HCT116 (cell line): Measurements from ENCODE around the gene ADGRA1. TPM values are rescaled to one million over a fixed set of nuclear protein-coding genes. Genes with fewer than 3 reads are reported as not detected.

Experiments used
- ATAC-seq: fragments of 200-7000 bp; cut with Tn5 transposase; 2 replicates; pipeline ENCODE4 v1.9.1; 2020; ENCODE audit warnings: mild to moderate bottlenecking, moderate library complexity
- BruUV-seq: library from RNA; stranded (reverse); fragments of 400-500 nt; replicated peaks from 2 replicates; lab custom pipeline; 2021; lab: Mats Ljungman, UMichigan
- CTCF ChIA-PET: fragments of 300-600 bp; sonication (Branson Sonifier 250); formaldehyde crosslinking; loops from one replicate; lab custom pipeline; 2021; ENCODE audit warnings: antibody characterized with exemption; lab: Charles Lee
- POLR2A ChIA-PET: fragments of 300-600, 350-600 bp; sonication (Branson Sonifier 250); formaldehyde crosslinking; loops from one replicate; lab custom pipeline; 2021; ENCODE audit warnings: antibody characterized with exemption; lab: Charles Lee
- RAD21 ChIA-PET, 2 experiments: fragments of 300-600 bp; sonication (Branson Sonifier 250); formaldehyde crosslinking; loops; one replicate each; lab custom pipeline; 2023; ENCODE audit warnings: low total read pairs in 2 of 2; ENCODE audit not compliant: uncharacterized antibody in 2 of 2, unreplicated experiment in 2 of 2, low non-redundant PET in 1 of 2; lab: Charles Lee
- DNase-seq: peaks from one replicate; pipeline ENCODE4 v3.0.0-alpha.2; 2010; ENCODE audit warnings: low read depth, low spot score
- H2AFZ ChIP-seq: fragments of 200-600 bp; shearing (Covaris generic), sonication (generic); 2 replicates; pipeline ENCODE4 v1.6.1; 2017; ENCODE audit warnings: low read depth, mixed run types, mixed read lengths, antibody characterized with exemption, low read length; ENCODE audit not compliant: poor library complexity, severe bottlenecking
- H3K27ac ChIP-seq: 2 replicates; pipeline ENCODE4 v1.5.1; 2012; ENCODE audit warnings: low read depth, low read length
- H3K27me3 ChIP-seq: fragments of 200-600 bp; sonication (generic); 2 replicates; pipeline ENCODE4 v1.6.1; 2016; ENCODE audit warnings: mixed run types, low read length, mixed read lengths; ENCODE audit not compliant: insufficient read depth
- H3K36me3 ChIP-seq, 2 experiments: fragments of 200-500 bp in 1 of 2; fragments of 200-600 bp in 1 of 2; sonication (Bioruptor generic) in 1 of 2; sonication (generic) in 1 of 2; 2 replicates each; pipeline versions ENCODE4 v1.5.1 to v1.6.1; 2014 to 2016; ENCODE audit warnings: low read length in 2 of 2, inconsistent platforms in 1 of 2, mixed read lengths in 1 of 2, mixed run types in 1 of 2; ENCODE audit not compliant: insufficient read depth in 2 of 2, control insufficient read depth in 1 of 2
- H3K4me1 ChIP-seq, 2 experiments: fragments of 200-600 bp in 1 of 2; sonication (generic) in 1 of 2; 2 replicates each; pipeline versions ENCODE4 v1.5.1 to v1.6.1; 2012 to 2017; ENCODE audit warnings: low read length in 2 of 2, inconsistent platforms in 1 of 2, mild to moderate bottlenecking in 1 of 2, mixed read lengths in 1 of 2, mixed run types in 1 of 2, moderate library complexity in 1 of 2; ENCODE audit not compliant: insufficient read depth in 2 of 2, control insufficient read depth in 1 of 2
- H3K4me2 ChIP-seq: fragments of 200-600 bp; sonication (generic); 2 replicates; pipeline ENCODE4 v1.6.1; 2017; ENCODE audit warnings: mixed run types, low read length, mixed read lengths
- H3K4me3 ChIP-seq, 2 experiments: fragments of 200-600 bp in 1 of 2; sonication (generic) in 1 of 2; replicated peaks in 1 of 2; 2 replicates each; pipeline ENCODE4 v1.5.1; 2011 to 2016; ENCODE audit warnings: low read length in 2 of 2, control low read depth in 1 of 2, low read depth in 1 of 2, mild to moderate bottlenecking in 1 of 2, mixed read lengths in 1 of 2, mixed run types in 1 of 2
- H3K79me2 ChIP-seq: fragments of 200-600 bp; sonication (generic); 2 replicates; pipeline ENCODE4 v1.6.1; 2017; ENCODE audit warnings: mild to moderate bottlenecking, mixed run types, low read length, moderate library complexity, mixed read lengths; ENCODE audit not compliant: insufficient read depth
- H3K9ac ChIP-seq: fragments of 200-600 bp; sonication (generic); 2 replicates; pipeline ENCODE4 v1.6.1; 2016; ENCODE audit warnings: low read length, mixed read lengths
- H3K9me2 ChIP-seq: fragments of 200-600 bp; sonication (generic), shearing (Covaris generic); 2 replicates; pipeline ENCODE4 v1.6.1; 2017; ENCODE audit warnings: mixed run types, mild to moderate bottlenecking, moderate library complexity; ENCODE audit not compliant: insufficient read depth
- H3K9me3 ChIP-seq, 2 experiments: fragments of 200-500 bp in 1 of 2; fragments of 200-600 bp in 1 of 2; sonication (Bioruptor generic) in 1 of 2; sonication (generic) in 1 of 2; 2 replicates each; pipeline ENCODE4 v1.6.1; 2014 to 2017; ENCODE audit warnings: low read length in 2 of 2, mixed read lengths in 2 of 2, inconsistent platforms in 1 of 2, low read depth in 1 of 2, mild to moderate bottlenecking in 1 of 2, mixed run types in 1 of 2, moderate library complexity in 1 of 2; ENCODE audit not compliant: control insufficient read depth in 1 of 2, insufficient read depth in 1 of 2
- H4K20me1 ChIP-seq: fragments of 200-600 bp; sonication (generic), shearing (Covaris generic); 2 replicates; pipeline ENCODE4 v1.6.1; 2017; ENCODE audit warnings: mixed run types, mild to moderate bottlenecking, moderate library complexity; ENCODE audit not compliant: insufficient read depth
- CBX3 ChIP-seq: IDR thresholded peaks from 2 replicates; pipeline ENCODE4 v1.6.1; 2012; ENCODE audit warnings: low read depth
- CEBPB ChIP-seq: IDR thresholded peaks from 2 replicates; pipeline ENCODE4 v1.6.1; 2012; ENCODE audit warnings: low read depth
- EGR1 ChIP-seq: IDR thresholded peaks from 2 replicates; pipeline ENCODE4 v1.6.1; 2012; ENCODE audit warnings: low read depth
- ELF1 ChIP-seq: IDR thresholded peaks from 2 replicates; pipeline ENCODE4 v1.6.1; 2012; ENCODE audit warnings: low read depth, borderline replicate concordance
- EZH2phosphoT487 ChIP-seq: fragments of 200-600 bp; IDR thresholded peaks from 2 replicates; pipeline ENCODE4 v1.6.1; 2018; ENCODE audit warnings: antibody characterized with exemption, borderline replicate concordance
- JUND ChIP-seq: IDR thresholded peaks from 2 replicates; pipeline ENCODE4 v1.6.1; 2012
- POLR2A ChIP-seq: IDR thresholded peaks from 2 replicates; pipeline ENCODE4 v1.7.0; 2011; ENCODE audit warnings: borderline replicate concordance; ENCODE audit not compliant: insufficient read depth, insufficient read length; ENCODE audit errors: extremely low read depth
- POLR2AphosphoS5 ChIP-seq: IDR thresholded peaks from 2 replicates; pipeline ENCODE4 v1.6.1; 2011; ENCODE audit warnings: mild to moderate bottlenecking, low read depth, low read length, moderate library complexity
- REST ChIP-seq: IDR thresholded peaks from 2 replicates; pipeline ENCODE4 v1.6.1; 2012; ENCODE audit warnings: low read depth
- SIN3A ChIP-seq: IDR thresholded peaks from 2 replicates; pipeline ENCODE4 v1.6.1; 2012; ENCODE audit warnings: low read depth
- SP1 ChIP-seq: IDR thresholded peaks from 2 replicates; pipeline ENCODE4 v1.6.1; 2012; ENCODE audit warnings: low read depth
- TCF7L2 ChIP-seq: IDR thresholded peaks from 2 replicates; pipeline ENCODE4 v1.7.0; 2011; ENCODE audit warnings: borderline replicate concordance, inconsistent platforms; ENCODE audit not compliant: insufficient read depth, insufficient read length; ENCODE audit errors: extremely low read depth
- ZFX ChIP-seq: fragments of 450-650 bp; IDR thresholded peaks from 2 replicates; pipeline ENCODE4 v1.6.1; 2017
- ZNF274 ChIP-seq: fragments of 200-500 bp; sonication (Bioruptor generic); IDR thresholded peaks from 2 replicates; pipeline ENCODE4 v1.6.1; 2014; ENCODE audit warnings: mild to moderate bottlenecking, low read depth, low read length, inconsistent platforms
- intact Hi-C: fragments of 100-400 bp; cut with micrococcal nuclease; formaldehyde crosslinking; loops from 2 replicates; pipeline ENCODE4 v1.10.0; 2022
- total RNA-seq: library from RNA; stranded (reverse); gene quantifications from one replicate; pipeline ENCODE4 v1.2.1, GENCODE V29; 2021; ENCODE audit not compliant: unreplicated experiment
- TF ChIP-seq, protein P1 (sequence below): IDR thresholded peaks from 2 replicates; pipeline ENCODE4 v1.6.1; 2012
- TF ChIP-seq, protein P2 (sequence below), 3 experiments: fragments of 200-600 bp in 1 of 3; sonication (generic) in 1 of 3; IDR thresholded peaks in 2 of 3; conservative IDR thresholded peaks in 1 of 3; 2 replicates each; pipeline ENCODE4 v1.5.1; 2012 to 2017; ENCODE audit warnings: low read depth in 2 of 3, low read length in 2 of 3, antibody characterized with exemption in 1 of 3, borderline replicate concordance in 1 of 3, control low read depth in 1 of 3, mild to moderate bottlenecking in 1 of 3, mixed read lengths in 1 of 3, mixed run types in 1 of 3, moderate library complexity in 1 of 3; ENCODE audit not compliant: insufficient read depth in 1 of 3
- TF ChIP-seq, protein P3 (sequence below): IDR thresholded peaks from 2 replicates; pipeline ENCODE4 v1.6.1; 2011; ENCODE audit warnings: mild to moderate bottlenecking, low read length, moderate library complexity; ENCODE audit not compliant: insufficient replicate concordance; ENCODE audit errors: extremely low read depth

The ADGRA1 gene
- total RNA-seq, 1 experiment from 2014 or later: not detected

GRCh38 chr10:133159611-133159949 lies 71.9 kb downstream of the ADGRA1 start:
- CTCF ChIA-PET: no interaction called here
- Histone ChIP-seq H3K36me3 (no peaks in the 10 kb centered on the region), H3K9ac (no peak overlapping the region), H3K9me2 (no peaks in the 10 kb centered on the region)
- intact Hi-C loops: no loop called here
- TF ChIP-seq EZH2phosphoT487 (no peak), ZFX (no peak), JUND (no peak), EGR1 (no peak), TCF7L2 (no peak), ELF1 (no peak), REST (no peak), ZNF274 (no peak), POLR2AphosphoS5 (no peak), SIN3A (no peak), CBX3 (no peak), CEBPB (no peak), SP1 (no peak), POLR2A (no peak)
- TF ChIP-seq, protein P1, sequence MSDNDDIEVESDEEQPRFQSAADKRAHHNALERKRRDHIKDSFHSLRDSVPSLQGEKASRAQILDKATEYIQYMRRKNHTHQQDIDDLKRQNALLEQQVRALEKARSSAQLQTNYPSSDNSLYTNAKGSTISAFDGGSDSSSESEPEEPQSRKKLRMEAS: no peak
- TF ChIP-seq, protein P2, sequence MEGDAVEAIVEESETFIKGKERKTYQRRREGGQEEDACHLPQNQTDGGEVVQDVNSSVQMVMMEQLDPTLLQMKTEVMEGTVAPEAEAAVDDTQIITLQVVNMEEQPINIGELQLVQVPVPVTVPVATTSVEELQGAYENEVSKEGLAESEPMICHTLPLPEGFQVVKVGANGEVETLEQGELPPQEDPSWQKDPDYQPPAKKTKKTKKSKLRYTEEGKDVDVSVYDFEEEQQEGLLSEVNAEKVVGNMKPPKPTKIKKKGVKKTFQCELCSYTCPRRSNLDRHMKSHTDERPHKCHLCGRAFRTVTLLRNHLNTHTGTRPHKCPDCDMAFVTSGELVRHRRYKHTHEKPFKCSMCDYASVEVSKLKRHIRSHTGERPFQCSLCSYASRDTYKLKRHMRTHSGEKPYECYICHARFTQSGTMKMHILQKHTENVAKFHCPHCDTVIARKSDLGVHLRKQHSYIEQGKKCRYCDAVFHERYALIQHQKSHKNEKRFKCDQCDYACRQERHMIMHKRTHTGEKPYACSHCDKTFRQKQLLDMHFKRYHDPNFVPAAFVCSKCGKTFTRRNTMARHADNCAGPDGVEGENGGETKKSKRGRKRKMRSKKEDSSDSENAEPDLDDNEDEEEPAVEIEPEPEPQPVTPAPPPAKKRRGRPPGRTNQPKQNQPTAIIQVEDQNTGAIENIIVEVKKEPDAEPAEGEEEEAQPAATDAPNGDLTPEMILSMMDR (IDR thresholded peaks at IDR 0.05 in 2 of 3, conservative IDR thresholded peaks at IDR 0.05 in 1 of 3; ENCODE audit: borderline replicate concordance in 1 of 3, insufficient read depth in 1 of 3, low read depth in 2 of 3, low read length in 2 of 3): no peak
- TF ChIP-seq, protein P3, sequence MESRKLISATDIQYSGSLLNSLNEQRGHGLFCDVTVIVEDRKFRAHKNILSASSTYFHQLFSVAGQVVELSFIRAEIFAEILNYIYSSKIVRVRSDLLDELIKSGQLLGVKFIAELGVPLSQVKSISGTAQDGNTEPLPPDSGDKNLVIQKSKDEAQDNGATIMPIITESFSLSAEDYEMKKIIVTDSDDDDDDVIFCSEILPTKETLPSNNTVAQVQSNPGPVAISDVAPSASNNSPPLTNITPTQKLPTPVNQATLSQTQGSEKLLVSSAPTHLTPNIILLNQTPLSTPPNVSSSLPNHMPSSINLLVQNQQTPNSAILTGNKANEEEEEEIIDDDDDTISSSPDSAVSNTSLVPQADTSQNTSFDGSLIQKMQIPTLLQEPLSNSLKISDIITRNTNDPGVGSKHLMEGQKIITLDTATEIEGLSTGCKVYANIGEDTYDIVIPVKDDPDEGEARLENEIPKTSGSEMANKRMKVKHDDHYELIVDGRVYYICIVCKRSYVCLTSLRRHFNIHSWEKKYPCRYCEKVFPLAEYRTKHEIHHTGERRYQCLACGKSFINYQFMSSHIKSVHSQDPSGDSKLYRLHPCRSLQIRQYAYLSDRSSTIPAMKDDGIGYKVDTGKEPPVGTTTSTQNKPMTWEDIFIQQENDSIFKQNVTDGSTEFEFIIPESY: no peak
- TF ChIP-seq, all 23 proteins: peak for 0
- Histone ChIP-seq H3K4me3 (no peak overlapping the region), H3K9me3 (no peaks in the 10 kb centered on the region), H3K79me2 (no peaks in the 10 kb centered on the region), H3K27me3 (no peaks in the 10 kb centered on the region), H3K27ac (no peak overlapping the region), H3K4me2 (no peak overlapping the region), H2AFZ (no peak overlapping the region), H4K20me1 (no peaks in the 10 kb centered on the region), H3K4me1 (peaks cover 0 to 5% of the 10 kb centered on the region in 2 experiments; a peak in 1 of 4 replicates)
- ChIA-PET POLR2A (no interaction called here), RAD21 (no interaction called here)
- no peak for DNase-seq
- ATAC-seq: no peak
- BruUV-seq: no TSS peak
